WERI-Rb-1 (cell line): ENCODE measurements around the gene FAM156A.
"Not testable (repeated sequence)": the region's sequence is repeated elsewhere in the genome, so short reads cannot be mapped to it uniquely, and the experiment has no call there.

Experiments used
- DNase-seq: peaks from one replicate; pipeline ENCODE4 v3.0.0-alpha.2; 2020
- H3K27ac ChIP-seq: fragments of 250-450 bp; sonication (Bioruptor Pico); 2 replicates; pipeline ENCODE4 v1.5.1; 2020; ENCODE audit warnings: mild to moderate bottlenecking, moderate library complexity
- H3K27me3 ChIP-seq: fragments of 250-450 bp; sonication (Bioruptor Pico); 2 replicates; pipeline ENCODE4 v1.5.1; 2021; ENCODE audit warnings: mild to moderate bottlenecking, low read depth, moderate library complexity; ENCODE audit not compliant: insufficient read depth, severe bottlenecking
- H3K36me3 ChIP-seq: fragments of 250-450 bp; sonication (Bioruptor Pico); 2 replicates; pipeline ENCODE4 v1.5.1; 2020; ENCODE audit warnings: mild to moderate bottlenecking, moderate library complexity
- H3K4me3 ChIP-seq: 2 replicates; pipeline ENCODE4 v1.5.1; 2011; ENCODE audit warnings: low read depth, mild to moderate bottlenecking, control low read depth, low read length
- H3K9me3 ChIP-seq: fragments of 250-450 bp; sonication (Bioruptor Pico); 2 replicates; pipeline ENCODE4 v1.5.1; 2021; ENCODE audit warnings: mild to moderate bottlenecking, moderate library complexity; ENCODE audit not compliant: severe bottlenecking
- CTCF ChIP-seq: IDR thresholded peaks from 2 replicates; pipeline ENCODE4 v1.5.1; 2011; ENCODE audit warnings: low read depth, mild to moderate bottlenecking, control low read depth, inconsistent platforms, low read length

Gene FAM156A

GRCh38 chrX:52933976-52934703, 24.2 kb downstream of the FAM156A start:
- Histone ChIP-seq H3K27ac (peak overlapping the region; percentile 97), H3K4me3 (peak overlapping the region; percentile 53), H3K36me3 (no peaks in the 10 kb centered on the region), H3K27me3 (no peaks in the 10 kb centered on the region), H3K9me3 (no peaks in the 10 kb centered on the region)
- TF ChIP-seq CTCF: no peak
- DNase-seq: peak; percentile 91

GRCh38 chrX:52933213-52933612, 25.1 kb downstream of the FAM156A start:
- Histone ChIP-seq H3K36me3 (no peaks in the 10 kb centered on the region), H3K4me3 (no peak overlapping the region), H3K9me3 (no peaks in the 10 kb centered on the region), H3K27me3 (no peaks in the 10 kb centered on the region), H3K27ac (no peak overlapping the region)
- no peak for TF ChIP-seq CTCF
- DNase-seq: no peak

GRCh38 chrX:52930214-52930613, 28.1 kb downstream of the FAM156A start:
- not testable (repeated sequence) for H3K4me3 ChIP-seq, DNase-seq, H3K36me3 ChIP-seq, H3K27ac ChIP-seq, H3K9me3 ChIP-seq
- peaks cover 10% of the 10 kb centered on the region for H3K27me3 ChIP-seq

- no peak for TF ChIP-seq CTCF
- no peak for DNase-seq
- no peak overlapping the region for H3K27ac ChIP-seq
- H3K36me3 ChIP-seq: no peaks in the 10 kb centered on the region
- H3K4me3 ChIP-seq: no peak overlapping the region
- peaks cover 5% of the 10 kb centered on the region for H3K9me3 ChIP-seq
- H3K27me3 ChIP-seq: peaks cover 10% of the 10 kb centered on the region
Observed at GRCh38 chrX:52923781-52924241, 34.5 kb downstream of the FAM156A start.

- not testable (repeated sequence) for H3K27ac ChIP-seq, DNase-seq, H3K27me3 ChIP-seq, H3K36me3 ChIP-seq, H3K4me3 ChIP-seq, H3K9me3 ChIP-seq
Observed at GRCh38 chrX:52914704-52915103, 43.6 kb downstream of the FAM156A start.

- not testable (repeated sequence) for DNase-seq, H3K4me3 ChIP-seq, H3K9me3 ChIP-seq
Observed at GRCh38 chrX:52913681-52914080, 44.6 kb downstream of the FAM156A start.

GRCh38 chrX:52909313-52909969, 48.9 kb downstream of the FAM156A start:
- not testable (repeated sequence) for DNase-seq, H3K27me3 ChIP-seq, H3K36me3 ChIP-seq, H3K27ac ChIP-seq, H3K9me3 ChIP-seq, H3K4me3 ChIP-seq

More at GRCh38 chrX:52913681-52914080, 44.6 kb downstream of the FAM156A start:
- H3K27me3 ChIP-seq, H3K36me3 ChIP-seq, H3K27ac ChIP-seq: not testable (repeated sequence)

GRCh38 chrX:52907900-52908299, 50.4 kb downstream of the FAM156A start:
- DNase-seq, H3K27ac ChIP-seq, H3K9me3 ChIP-seq, H3K4me3 ChIP-seq, H3K27me3 ChIP-seq, H3K36me3 ChIP-seq: not testable (repeated sequence)

GRCh38 chrX:52907137-52907536, 51.2 kb downstream of the FAM156A start:
- H3K9me3 ChIP-seq, H3K4me3 ChIP-seq, H3K27me3 ChIP-seq, H3K36me3 ChIP-seq, H3K27ac ChIP-seq, DNase-seq: not testable (repeated sequence)

GRCh38 chrX:52906072-52906471, 52.2 kb downstream of the FAM156A start:
- not testable (repeated sequence) for H3K9me3 ChIP-seq, DNase-seq, H3K27me3 ChIP-seq, H3K27ac ChIP-seq, H3K4me3 ChIP-seq, H3K36me3 ChIP-seq

GRCh38 chrX:52905531-52905930, 52.8 kb downstream of the FAM156A start:
- H3K27ac ChIP-seq, H3K27me3 ChIP-seq, H3K36me3 ChIP-seq, H3K4me3 ChIP-seq, H3K9me3 ChIP-seq, DNase-seq: not testable (repeated sequence)
